ENCODE data around the gene TMEM171.

TMEM171 gene

DNA sequence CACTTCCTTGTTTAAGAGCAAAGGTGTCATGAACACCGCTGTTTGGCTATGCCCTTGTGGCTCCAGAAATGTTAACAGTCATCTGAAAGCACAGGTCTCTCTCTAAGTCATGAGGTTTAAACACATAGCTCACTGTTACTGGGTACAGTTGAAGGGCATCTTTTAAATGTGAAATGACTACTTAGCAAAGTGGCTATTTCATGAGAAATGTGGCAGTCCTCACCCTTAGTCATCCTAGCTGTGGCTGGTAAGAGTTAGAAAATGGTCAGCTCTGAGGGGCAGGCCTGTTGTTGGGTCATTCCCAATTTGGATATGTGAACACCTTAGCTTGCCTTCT is 24.2 kb upstream of the TMEM171 start:
- no peak for DNase-seq (ENCODE audit: low read depth)
- H3K4me3 ChIP-seq (ENCODE audit: low read depth, low read length), result no peak overlapping the region
- TF ChIP-seq, protein P1, sequence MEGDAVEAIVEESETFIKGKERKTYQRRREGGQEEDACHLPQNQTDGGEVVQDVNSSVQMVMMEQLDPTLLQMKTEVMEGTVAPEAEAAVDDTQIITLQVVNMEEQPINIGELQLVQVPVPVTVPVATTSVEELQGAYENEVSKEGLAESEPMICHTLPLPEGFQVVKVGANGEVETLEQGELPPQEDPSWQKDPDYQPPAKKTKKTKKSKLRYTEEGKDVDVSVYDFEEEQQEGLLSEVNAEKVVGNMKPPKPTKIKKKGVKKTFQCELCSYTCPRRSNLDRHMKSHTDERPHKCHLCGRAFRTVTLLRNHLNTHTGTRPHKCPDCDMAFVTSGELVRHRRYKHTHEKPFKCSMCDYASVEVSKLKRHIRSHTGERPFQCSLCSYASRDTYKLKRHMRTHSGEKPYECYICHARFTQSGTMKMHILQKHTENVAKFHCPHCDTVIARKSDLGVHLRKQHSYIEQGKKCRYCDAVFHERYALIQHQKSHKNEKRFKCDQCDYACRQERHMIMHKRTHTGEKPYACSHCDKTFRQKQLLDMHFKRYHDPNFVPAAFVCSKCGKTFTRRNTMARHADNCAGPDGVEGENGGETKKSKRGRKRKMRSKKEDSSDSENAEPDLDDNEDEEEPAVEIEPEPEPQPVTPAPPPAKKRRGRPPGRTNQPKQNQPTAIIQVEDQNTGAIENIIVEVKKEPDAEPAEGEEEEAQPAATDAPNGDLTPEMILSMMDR (IDR thresholded peaks at IDR 0.05; ENCODE audit: low read depth, low read length, missing control alignments), result no peak

GRCh38 chr5:73097740-73098139 is 22.6 kb upstream of the TMEM171 start:
- TF ChIP-seq, protein P1 (IDR thresholded peaks at IDR 0.05; ENCODE audit: low read depth, low read length, missing control alignments), result no peak
- no peak overlapping the region for H3K4me3 ChIP-seq (ENCODE audit: low read depth, low read length)
- DNase-seq (ENCODE audit: low read depth), result no peak

DNA sequence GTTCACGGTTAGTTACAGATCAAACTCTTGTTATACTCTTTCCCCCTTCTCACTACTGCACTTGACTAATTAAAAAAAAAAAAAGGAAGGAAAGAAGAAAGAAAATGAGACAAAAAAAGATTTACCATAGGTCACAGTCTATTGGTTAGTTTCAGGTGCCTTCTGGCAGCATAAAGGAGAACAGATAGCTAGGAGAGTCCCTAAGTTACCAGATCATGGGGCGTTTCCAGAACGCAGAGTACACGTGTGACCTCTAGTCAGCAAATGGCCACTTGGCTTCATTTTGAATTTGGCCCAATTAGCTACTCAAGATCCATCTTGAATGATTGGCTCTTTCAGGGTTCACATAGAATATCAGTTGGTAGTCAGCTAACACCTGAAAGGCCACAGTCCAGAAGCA is 20.3 kb upstream of the TMEM171 start:
- no peak for DNase-seq (ENCODE audit: low read depth)
- H3K4me3 ChIP-seq (ENCODE audit: low read depth, low read length), result no peak overlapping the region
- TF ChIP-seq, protein P1 (IDR thresholded peaks at IDR 0.05; ENCODE audit: low read depth, low read length, missing control alignments), result no peak

GRCh38 chr5:73103870-73104299 is 16.5 kb upstream of the TMEM171 start:
- TF ChIP-seq, protein P1 (IDR thresholded peaks at IDR 0.05; ENCODE audit: low read depth, low read length, missing control alignments), result no peak
- no peak for DNase-seq (ENCODE audit: low read depth)
- no peak overlapping the region for H3K4me3 ChIP-seq (ENCODE audit: low read depth, low read length)

GRCh38 chr5:73104326-73104725 is 16.0 kb upstream of the TMEM171 start:
- TF ChIP-seq, protein P1 (IDR thresholded peaks at IDR 0.05; ENCODE audit: low read depth, low read length, missing control alignments), result no peak
- no peak overlapping the region for H3K4me3 ChIP-seq (ENCODE audit: low read depth, low read length)
- DNase-seq (ENCODE audit: low read depth), result no peak

GRCh38 chr5:73106335-73106734 is 14.0 kb upstream of the TMEM171 start:
- DNase-seq (ENCODE audit: low read depth), result no peak
- TF ChIP-seq, protein P1 (IDR thresholded peaks at IDR 0.05; ENCODE audit: low read depth, low read length, missing control alignments), result no peak
- no peak overlapping the region for H3K4me3 ChIP-seq (ENCODE audit: low read depth, low read length)

GRCh38 chr5:73110190-73110589 is 10.2 kb upstream of the TMEM171 start:
- TF ChIP-seq, protein P1 (IDR thresholded peaks at IDR 0.05; ENCODE audit: low read depth, low read length, missing control alignments), result no peak
- H3K4me3 ChIP-seq (ENCODE audit: low read depth, low read length), result no peak overlapping the region

More at GRCh38 chr5:73110190-73110589, 10.2 kb upstream of the TMEM171 start:
- DNase-seq (ENCODE audit: low read depth), result no peak

All from GM12864 (cell line).